Coronary artery (tissue), 2 donors: Measurements from ENCODE around the gene SLC16A12.

Experiments used
- DNase-seq: peaks from one replicate; pipeline ENCODE4 v3.0.0-alpha.2; 2017; ENCODE audit warnings: low spot score
- H3K27ac ChIP-seq, 2 donors: fragments of 200-600 bp; sonication (generic); one replicate each; pipeline ENCODE4 v1.5.1; 2016 to 2019
- H3K4me3 ChIP-seq: fragments of 200-600 bp; sonication (generic); 2 replicates; pipeline ENCODE4 v1.5.1; 2016; ENCODE audit warnings: mild to moderate bottlenecking, moderate library complexity
- CTCF ChIP-seq: fragments of 200-600 bp; sonication (generic); IDR thresholded peaks from one replicate; pipeline ENCODE4 v1.5.1; 2019; ENCODE audit warnings: antibody characterized with exemption

Gene SLC16A12

GRCh38 chr10:89503151-89503550, 32.2 kb downstream of the SLC16A12 start:
- no peak overlapping the region for H3K4me3 ChIP-seq
- DNase-seq, result no peak
- H3K27ac ChIP-seq, result no peak overlapping the region

GRCh38 chr10:89502549-89502948, 32.8 kb downstream of the SLC16A12 start:
- no peak for DNase-seq
- H3K4me3 ChIP-seq, result no peak overlapping the region
- TF ChIP-seq CTCF, result no peak
- no peak overlapping the region for H3K27ac ChIP-seq

More at GRCh38 chr10:89503151-89503550, 32.2 kb downstream of the SLC16A12 start:
- no peak for TF ChIP-seq CTCF

GRCh38 chr10:89494575-89494974, 40.8 kb downstream of the SLC16A12 start:
- DNase-seq, result no peak
- TF ChIP-seq CTCF, result no peak
- Histone ChIP-seq H3K27ac (peak overlapping the region in 1 of 2 donors; percentile 4), H3K4me3 (no peak overlapping the region)

GRCh38 chr10:89494068-89494467, 41.3 kb downstream of the SLC16A12 start:
- no peak for TF ChIP-seq CTCF
- Histone ChIP-seq H3K27ac (no peak overlapping the region), H3K4me3 (no peak overlapping the region)
- DNase-seq, result no peak

GRCh38 chr10:89491932-89492331, 43.5 kb downstream of the SLC16A12 start:
- no peak for DNase-seq
- no peak overlapping the region for H3K4me3 ChIP-seq
- no peak overlapping the region for H3K27ac ChIP-seq
- no peak for TF ChIP-seq CTCF

GRCh38 chr10:89490596-89491335, 44.6 kb downstream of the SLC16A12 start:
- no peak for DNase-seq
- H3K4me3 ChIP-seq, result no peak overlapping the region
- no peak for TF ChIP-seq CTCF
- no peak overlapping the region for H3K27ac ChIP-seq

- no peak for DNase-seq
- Histone ChIP-seq H3K4me3 (no peak overlapping the region), H3K27ac (peak overlapping the region; percentile 63 to 70)
- TF ChIP-seq CTCF, result no peak
These were observed 53.1 kb downstream of the SLC16A12 start for GRCh38 chr10:89482256-89482655.
